H9 (cell line): Measurements from ENCODE around the gene INSIG1. TPM values are rescaled to one million over a fixed set of nuclear protein-coding genes. Genes with fewer than 3 reads are reported as not detected.

Experiments used
- DNase-seq: peaks from one replicate; pipeline ENCODE4 v3.0.0-alpha.2; 2017
- H2AFZ ChIP-seq: one replicate; pipeline ENCODE4 v1.6.1; 2013; ENCODE audit warnings: mild to moderate bottlenecking, low read length, control low read depth, moderate library complexity
- H2AK5ac ChIP-seq: 2 replicates; pipeline ENCODE4 v1.6.1; 2013; ENCODE audit warnings: low read length, control low read depth, mixed read lengths; ENCODE audit not compliant: insufficient read length
- H2BK120ac ChIP-seq: one replicate; pipeline ENCODE4 v1.6.1; 2013; ENCODE audit warnings: low read depth, mild to moderate bottlenecking, low read length, control low read depth, inconsistent platforms; ENCODE audit not compliant: poor library complexity, severe bottlenecking
- H2BK12ac ChIP-seq: 2 replicates; pipeline ENCODE4 v1.6.1; 2013; ENCODE audit warnings: low read length, control low read depth, mixed read lengths, low read depth; ENCODE audit not compliant: insufficient read length
- H2BK15ac ChIP-seq: 2 replicates; pipeline ENCODE4 v1.6.1; 2013; ENCODE audit warnings: low read depth, low read length, control low read depth
- H2BK20ac ChIP-seq: one replicate; pipeline ENCODE4 v1.6.1; 2013; ENCODE audit warnings: low read depth, mild to moderate bottlenecking, low read length, control low read depth, inconsistent platforms; ENCODE audit not compliant: poor library complexity, severe bottlenecking
- H2BK5ac ChIP-seq: 2 replicates; pipeline ENCODE4 v1.6.1; 2013; ENCODE audit warnings: low read length, control low read depth, mixed read lengths; ENCODE audit not compliant: insufficient read length
- H3K14ac ChIP-seq: 2 replicates; pipeline ENCODE4 v1.6.1; 2013; ENCODE audit warnings: low read length, control low read depth; ENCODE audit not compliant: insufficient read depth
- H3K18ac ChIP-seq: 2 replicates; pipeline ENCODE4 v1.6.1; 2013; ENCODE audit warnings: low read depth, mild to moderate bottlenecking, mixed read lengths, low read length, control low read depth; ENCODE audit not compliant: insufficient read length
- H3K23ac ChIP-seq: 2 replicates; pipeline ENCODE4 v1.6.1; 2013; ENCODE audit warnings: low read length, control low read depth, mixed read lengths, low read depth; ENCODE audit not compliant: insufficient read length
- H3K23me2 ChIP-seq: 2 replicates; pipeline ENCODE4 v1.6.1; 2013; ENCODE audit warnings: low read depth, mild to moderate bottlenecking, mixed read lengths, low read length, control low read depth; ENCODE audit not compliant: insufficient read length, poor library complexity, severe bottlenecking
- H3K27ac ChIP-seq: 2 replicates; pipeline ENCODE4 v1.5.1; 2013; ENCODE audit warnings: low read length, control low read depth, mixed read lengths, low read depth; ENCODE audit not compliant: insufficient read length
- H3K27me3 ChIP-seq: 2 replicates; pipeline ENCODE4 v1.6.1; 2013; ENCODE audit warnings: low read length, control low read depth, inconsistent platforms; ENCODE audit not compliant: insufficient read depth
- H3K4ac ChIP-seq: 2 replicates; pipeline ENCODE4 v1.6.1; 2013; ENCODE audit warnings: low read depth, mild to moderate bottlenecking, control low read depth, inconsistent platforms, low read length, moderate library complexity
- H3K4me1 ChIP-seq: 2 replicates; pipeline ENCODE4 v1.6.1; 2013; ENCODE audit warnings: low read length, control low read depth, inconsistent platforms; ENCODE audit not compliant: insufficient read depth
- H3K4me2 ChIP-seq: 2 replicates; pipeline ENCODE4 v1.6.1; 2013; ENCODE audit warnings: low read length, control low read depth, mixed read lengths; ENCODE audit not compliant: insufficient read length, insufficient read depth
- H3K56ac ChIP-seq: 2 replicates; pipeline ENCODE4 v1.6.1; 2013; ENCODE audit warnings: low read depth, mild to moderate bottlenecking, mixed read lengths, low read length, control low read depth; ENCODE audit not compliant: insufficient read length
- H3K79me1 ChIP-seq: 2 replicates; pipeline ENCODE4 v1.6.1; 2013; ENCODE audit warnings: low read depth, mild to moderate bottlenecking, moderate library complexity, low read length, control low read depth, inconsistent platforms; ENCODE audit not compliant: insufficient read depth, poor library complexity, severe bottlenecking
- H3K79me2 ChIP-seq: 2 replicates; pipeline ENCODE4 v1.6.1; 2013; ENCODE audit warnings: low read length, control low read depth, inconsistent platforms; ENCODE audit not compliant: insufficient read depth
- H3K9ac ChIP-seq: 2 replicates; pipeline ENCODE4 v1.6.1; 2013; ENCODE audit warnings: low read length, control low read depth, mixed read lengths; ENCODE audit not compliant: insufficient read length; ENCODE audit errors: extremely low read depth
- H3K9me3 ChIP-seq: one replicate; pipeline ENCODE4 v1.6.1; 2013; ENCODE audit warnings: low read depth, low read length, inconsistent platforms; ENCODE audit not compliant: control insufficient read depth
- H3T11ph ChIP-seq: one replicate; pipeline ENCODE4 v1.6.1; 2013; ENCODE audit warnings: mild to moderate bottlenecking, low read length, control low read depth, inconsistent platforms
- H4K20me1 ChIP-seq: one replicate; pipeline ENCODE4 v1.6.1; 2013; ENCODE audit not compliant: control insufficient read depth, insufficient read length, insufficient read depth
- H4K5ac ChIP-seq: 2 replicates; pipeline ENCODE4 v1.6.1; 2013; ENCODE audit warnings: low read depth, mild to moderate bottlenecking, mixed read lengths, low read length, control low read depth; ENCODE audit not compliant: insufficient read length
- H4K8ac ChIP-seq: replicated peaks from 2 replicates; pipeline ENCODE4 v1.6.1; 2013; ENCODE audit warnings: low read length, control low read depth, mixed read lengths, low read depth; ENCODE audit not compliant: insufficient read length
- H4K91ac ChIP-seq: 2 replicates; pipeline ENCODE4 v1.6.1; 2013; ENCODE audit warnings: low read depth, mild to moderate bottlenecking, moderate library complexity, mixed read lengths, low read length, control low read depth; ENCODE audit not compliant: insufficient read length
- H3K27ac Mint-ChIP-seq, 3 experiments: 2 replicates in 2 of 3; 3 replicates in 1 of 3; pipeline ENCODE4 v1.8.0; 2020 to 2021; ENCODE audit warnings: mixed read lengths in 3 of 3, mild to moderate bottlenecking in 1 of 3, moderate library complexity in 1 of 3
- H3K27me3 Mint-ChIP-seq: 2 replicates; pipeline ENCODE4 v1.8.0; 2021; ENCODE audit warnings: low read depth, mild to moderate bottlenecking, moderate library complexity, mixed read lengths
- H3K36me3 Mint-ChIP-seq, 3 experiments: 2 replicates in 2 of 3; 3 replicates in 1 of 3; pipeline ENCODE4 v1.8.0; 2020 to 2021; ENCODE audit warnings: low read depth in 3 of 3, mixed read lengths in 3 of 3; ENCODE audit not compliant: insufficient read depth in 1 of 3
- H3K4me1 Mint-ChIP-seq, 2 experiments: 2 replicates each; pipeline ENCODE4 v1.8.0; 2020; ENCODE audit warnings: mixed read lengths in 2 of 2
- H3K4me3 Mint-ChIP-seq, 2 experiments: 2 replicates in 1 of 2; 3 replicates in 1 of 2; pipeline ENCODE4 v1.8.0; 2020 to 2021; ENCODE audit warnings: mild to moderate bottlenecking in 2 of 2, mixed read lengths in 2 of 2, moderate library complexity in 1 of 2
- H3K9me3 Mint-ChIP-seq, 2 experiments: 2 replicates in 1 of 2; 3 replicates in 1 of 2; pipeline ENCODE4 v1.8.0; 2020; ENCODE audit warnings: mild to moderate bottlenecking in 2 of 2, mixed read lengths in 2 of 2, moderate library complexity in 1 of 2
- WGBS: extraction: QIAGEN DNeasy Blood & Tissue Kit; methylation state at CpG from one replicate; pipeline ENCODE4 v1.1.7; 2013; ENCODE audit warnings: missing lambda C conversion rate, low lambda C conversion rate, mixed read lengths; ENCODE audit not compliant: insufficient read length; ENCODE audit errors: extremely low coverage; 5-methylcytosine and 5-hydroxymethylcytosine counted together
- total RNA-seq: library from RNA; stranded (reverse); gene quantifications from 2 replicates; pipeline ENCODE4 v1.2.1, GENCODE V29; 2021
- TF ChIP-seq, protein P1 (sequence below): fragments of 200-600 bp; sonication (generic); conservative IDR thresholded peaks from 3 replicates; pipeline ENCODE4 v1.8.0; 2021; ENCODE audit warnings: antibody characterized with exemption, mild to moderate bottlenecking

INSIG1 gene
- total RNA-seq, 1 experiment from 2014 or later, result 23.3 TPM

DNA sequence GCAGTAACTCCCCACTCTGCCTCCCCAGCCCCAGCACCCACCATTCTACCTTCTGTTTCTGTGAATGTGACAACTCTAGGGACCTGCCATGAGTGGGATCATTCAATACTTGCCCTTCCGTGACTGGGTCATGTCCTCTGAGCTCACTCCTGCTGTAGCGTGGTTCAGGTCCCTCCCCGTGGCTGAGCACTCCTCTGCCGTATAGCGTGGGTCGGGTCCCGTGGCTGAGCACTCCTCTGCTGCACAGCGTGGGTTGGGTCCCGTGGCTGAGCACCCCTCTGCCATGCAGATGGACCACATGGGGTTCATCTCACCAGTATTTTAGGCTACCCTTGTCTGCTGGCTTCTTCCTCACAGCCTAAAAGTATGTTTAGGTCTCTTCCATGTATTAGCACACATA is 43.0 kb downstream of the INSIG1 start:
- Histone ChIP-seq H2BK5ac (no peak overlapping the region), H3K56ac (no peak overlapping the region), H4K5ac (no peak overlapping the region), H4K20me1 (no peaks in the 10 kb centered on the region), H3K9ac (no peak overlapping the region), H3K4ac (no peak overlapping the region), H2BK20ac (no peak overlapping the region), H3K4me1 (no peaks in the 10 kb centered on the region), H3K4me2 (no peak overlapping the region), H3K79me1 (no peaks in the 10 kb centered on the region), H4K91ac (no peak overlapping the region), H3K14ac (no peak overlapping the region), H2AFZ (no peak overlapping the region), H2BK15ac (no peak overlapping the region), H3K23me2 (no peaks in the 10 kb centered on the region), H3K27me3 (peaks cover 5% of the 10 kb centered on the region), H3T11ph (no peak overlapping the region), H3K23ac (no peak overlapping the region), H3K79me2 (no peaks in the 10 kb centered on the region), H2AK5ac (no peak overlapping the region), H3K9me3 (no peaks in the 10 kb centered on the region), H3K27ac (no peak overlapping the region), H2BK120ac (no peak overlapping the region), H4K8ac (no peak overlapping the region), H3K18ac (no peak overlapping the region), H2BK12ac (no peak overlapping the region)
- no CpG with 5 or more reads among the region's 9 CpGs for WGBS
- Mint-ChIP-seq H3K9me3 (peaks cover 0 to 5% of the 10 kb centered on the region in 2 experiments; a peak in 2 of 5 replicates), H3K27ac (no peak overlapping the region), H3K27me3 (peaks cover 35% of the 10 kb centered on the region), H3K4me1 (peaks cover 3 to 4% of the 10 kb centered on the region in 2 experiments), H3K4me3 (no peak overlapping the region), H3K36me3 (peaks cover 0 to 5% (median 0%) of the 10 kb centered on the region in 3 experiments; a peak in 2 of 7 replicates)
- DNase-seq, result no peak
- TF ChIP-seq, protein P1, sequence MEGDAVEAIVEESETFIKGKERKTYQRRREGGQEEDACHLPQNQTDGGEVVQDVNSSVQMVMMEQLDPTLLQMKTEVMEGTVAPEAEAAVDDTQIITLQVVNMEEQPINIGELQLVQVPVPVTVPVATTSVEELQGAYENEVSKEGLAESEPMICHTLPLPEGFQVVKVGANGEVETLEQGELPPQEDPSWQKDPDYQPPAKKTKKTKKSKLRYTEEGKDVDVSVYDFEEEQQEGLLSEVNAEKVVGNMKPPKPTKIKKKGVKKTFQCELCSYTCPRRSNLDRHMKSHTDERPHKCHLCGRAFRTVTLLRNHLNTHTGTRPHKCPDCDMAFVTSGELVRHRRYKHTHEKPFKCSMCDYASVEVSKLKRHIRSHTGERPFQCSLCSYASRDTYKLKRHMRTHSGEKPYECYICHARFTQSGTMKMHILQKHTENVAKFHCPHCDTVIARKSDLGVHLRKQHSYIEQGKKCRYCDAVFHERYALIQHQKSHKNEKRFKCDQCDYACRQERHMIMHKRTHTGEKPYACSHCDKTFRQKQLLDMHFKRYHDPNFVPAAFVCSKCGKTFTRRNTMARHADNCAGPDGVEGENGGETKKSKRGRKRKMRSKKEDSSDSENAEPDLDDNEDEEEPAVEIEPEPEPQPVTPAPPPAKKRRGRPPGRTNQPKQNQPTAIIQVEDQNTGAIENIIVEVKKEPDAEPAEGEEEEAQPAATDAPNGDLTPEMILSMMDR, result no peak
